ENCODE results near the gene LRP1.

DNA sequence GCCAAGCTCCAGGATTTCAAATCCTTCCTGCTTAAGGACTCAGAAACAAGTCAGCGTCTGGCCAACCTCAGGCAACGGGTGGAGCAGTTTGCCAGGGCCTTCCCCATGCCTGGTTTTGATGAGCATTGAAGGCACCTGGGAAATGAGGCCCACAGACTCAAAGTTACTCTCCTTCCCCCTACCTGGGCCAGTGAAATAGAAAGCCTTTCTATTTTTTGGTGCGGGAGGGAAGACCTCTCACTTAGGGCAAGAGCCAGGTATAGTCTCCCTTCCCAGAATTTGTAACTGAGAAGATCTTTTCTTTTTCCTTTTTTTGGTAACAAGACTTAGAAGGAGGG is 105.9 kb downstream of the LRP1 start:
- TF ChIP-seq, protein P1, sequence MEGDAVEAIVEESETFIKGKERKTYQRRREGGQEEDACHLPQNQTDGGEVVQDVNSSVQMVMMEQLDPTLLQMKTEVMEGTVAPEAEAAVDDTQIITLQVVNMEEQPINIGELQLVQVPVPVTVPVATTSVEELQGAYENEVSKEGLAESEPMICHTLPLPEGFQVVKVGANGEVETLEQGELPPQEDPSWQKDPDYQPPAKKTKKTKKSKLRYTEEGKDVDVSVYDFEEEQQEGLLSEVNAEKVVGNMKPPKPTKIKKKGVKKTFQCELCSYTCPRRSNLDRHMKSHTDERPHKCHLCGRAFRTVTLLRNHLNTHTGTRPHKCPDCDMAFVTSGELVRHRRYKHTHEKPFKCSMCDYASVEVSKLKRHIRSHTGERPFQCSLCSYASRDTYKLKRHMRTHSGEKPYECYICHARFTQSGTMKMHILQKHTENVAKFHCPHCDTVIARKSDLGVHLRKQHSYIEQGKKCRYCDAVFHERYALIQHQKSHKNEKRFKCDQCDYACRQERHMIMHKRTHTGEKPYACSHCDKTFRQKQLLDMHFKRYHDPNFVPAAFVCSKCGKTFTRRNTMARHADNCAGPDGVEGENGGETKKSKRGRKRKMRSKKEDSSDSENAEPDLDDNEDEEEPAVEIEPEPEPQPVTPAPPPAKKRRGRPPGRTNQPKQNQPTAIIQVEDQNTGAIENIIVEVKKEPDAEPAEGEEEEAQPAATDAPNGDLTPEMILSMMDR (conservative IDR thresholded peaks at IDR 0.05; ENCODE audit: low read depth in 2 of 2): no peak
- TF ChIP-seq JUNB (IDR thresholded peaks at IDR 0.05; ENCODE audit: unreplicated experiment) (no peak), POLR2AphosphoS5 (IDR thresholded peaks at IDR 0.05; ENCODE audit: low read depth) (no peak), EZH2 (IDR thresholded peaks at IDR 0.05; ENCODE audit: low read depth, unreplicated experiment) (no peak), EZH2phosphoT487 (IDR thresholded peaks at IDR 0.05; ENCODE audit: unreplicated experiment) (no peak), ZNF114 (CRISPR knock-in tag; IDR thresholded peaks at IDR 0.05) (no peak), CREB1 (CRISPR knock-in tag; IDR thresholded peaks at IDR 0.05; ENCODE audit: low read depth) (no peak)
- TF ChIP-seq, protein P2, sequence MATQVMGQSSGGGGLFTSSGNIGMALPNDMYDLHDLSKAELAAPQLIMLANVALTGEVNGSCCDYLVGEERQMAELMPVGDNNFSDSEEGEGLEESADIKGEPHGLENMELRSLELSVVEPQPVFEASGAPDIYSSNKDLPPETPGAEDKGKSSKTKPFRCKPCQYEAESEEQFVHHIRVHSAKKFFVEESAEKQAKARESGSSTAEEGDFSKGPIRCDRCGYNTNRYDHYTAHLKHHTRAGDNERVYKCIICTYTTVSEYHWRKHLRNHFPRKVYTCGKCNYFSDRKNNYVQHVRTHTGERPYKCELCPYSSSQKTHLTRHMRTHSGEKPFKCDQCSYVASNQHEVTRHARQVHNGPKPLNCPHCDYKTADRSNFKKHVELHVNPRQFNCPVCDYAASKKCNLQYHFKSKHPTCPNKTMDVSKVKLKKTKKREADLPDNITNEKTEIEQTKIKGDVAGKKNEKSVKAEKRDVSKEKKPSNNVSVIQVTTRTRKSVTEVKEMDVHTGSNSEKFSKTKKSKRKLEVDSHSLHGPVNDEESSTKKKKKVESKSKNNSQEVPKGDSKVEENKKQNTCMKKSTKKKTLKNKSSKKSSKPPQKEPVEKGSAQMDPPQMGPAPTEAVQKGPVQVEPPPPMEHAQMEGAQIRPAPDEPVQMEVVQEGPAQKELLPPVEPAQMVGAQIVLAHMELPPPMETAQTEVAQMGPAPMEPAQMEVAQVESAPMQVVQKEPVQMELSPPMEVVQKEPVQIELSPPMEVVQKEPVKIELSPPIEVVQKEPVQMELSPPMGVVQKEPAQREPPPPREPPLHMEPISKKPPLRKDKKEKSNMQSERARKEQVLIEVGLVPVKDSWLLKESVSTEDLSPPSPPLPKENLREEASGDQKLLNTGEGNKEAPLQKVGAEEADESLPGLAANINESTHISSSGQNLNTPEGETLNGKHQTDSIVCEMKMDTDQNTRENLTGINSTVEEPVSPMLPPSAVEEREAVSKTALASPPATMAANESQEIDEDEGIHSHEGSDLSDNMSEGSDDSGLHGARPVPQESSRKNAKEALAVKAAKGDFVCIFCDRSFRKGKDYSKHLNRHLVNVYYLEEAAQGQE (IDR thresholded peaks at IDR 0.05; ENCODE audit: unreplicated experiment): no peak
